H9 (cell line): ENCODE measurements around the gene FBXO38. TPM values are rescaled to one million over a fixed set of nuclear protein-coding genes. Genes with fewer than 3 reads are reported as not detected.

Experiments used
- DNase-seq: peaks from one replicate; pipeline ENCODE4 v3.0.0-alpha.2; 2017
- H2AFZ ChIP-seq: one replicate; pipeline ENCODE4 v1.6.1; 2013; ENCODE audit warnings: mild to moderate bottlenecking, low read length, control low read depth, moderate library complexity
- H2AK5ac ChIP-seq: 2 replicates; pipeline ENCODE4 v1.6.1; 2013; ENCODE audit warnings: low read length, control low read depth, mixed read lengths; ENCODE audit not compliant: insufficient read length
- H2BK120ac ChIP-seq: one replicate; pipeline ENCODE4 v1.6.1; 2013; ENCODE audit warnings: low read depth, mild to moderate bottlenecking, low read length, control low read depth, inconsistent platforms; ENCODE audit not compliant: poor library complexity, severe bottlenecking
- H2BK12ac ChIP-seq: 2 replicates; pipeline ENCODE4 v1.6.1; 2013; ENCODE audit warnings: low read length, control low read depth, mixed read lengths, low read depth; ENCODE audit not compliant: insufficient read length
- H2BK15ac ChIP-seq: 2 replicates; pipeline ENCODE4 v1.6.1; 2013; ENCODE audit warnings: low read depth, low read length, control low read depth
- H2BK20ac ChIP-seq: one replicate; pipeline ENCODE4 v1.6.1; 2013; ENCODE audit warnings: low read depth, mild to moderate bottlenecking, low read length, control low read depth, inconsistent platforms; ENCODE audit not compliant: poor library complexity, severe bottlenecking
- H2BK5ac ChIP-seq: 2 replicates; pipeline ENCODE4 v1.6.1; 2013; ENCODE audit warnings: low read length, control low read depth, mixed read lengths; ENCODE audit not compliant: insufficient read length
- H3K14ac ChIP-seq: 2 replicates; pipeline ENCODE4 v1.6.1; 2013; ENCODE audit warnings: low read length, control low read depth; ENCODE audit not compliant: insufficient read depth
- H3K18ac ChIP-seq: 2 replicates; pipeline ENCODE4 v1.6.1; 2013; ENCODE audit warnings: low read depth, mild to moderate bottlenecking, mixed read lengths, low read length, control low read depth; ENCODE audit not compliant: insufficient read length
- H3K23ac ChIP-seq: 2 replicates; pipeline ENCODE4 v1.6.1; 2013; ENCODE audit warnings: low read length, control low read depth, mixed read lengths, low read depth; ENCODE audit not compliant: insufficient read length
- H3K23me2 ChIP-seq: 2 replicates; pipeline ENCODE4 v1.6.1; 2013; ENCODE audit warnings: low read depth, mild to moderate bottlenecking, mixed read lengths, low read length, control low read depth; ENCODE audit not compliant: insufficient read length, poor library complexity, severe bottlenecking
- H3K27ac ChIP-seq: 2 replicates; pipeline ENCODE4 v1.5.1; 2013; ENCODE audit warnings: low read length, control low read depth, mixed read lengths, low read depth; ENCODE audit not compliant: insufficient read length
- H3K27me3 ChIP-seq: 2 replicates; pipeline ENCODE4 v1.6.1; 2013; ENCODE audit warnings: low read length, control low read depth, inconsistent platforms; ENCODE audit not compliant: insufficient read depth
- H3K4ac ChIP-seq: 2 replicates; pipeline ENCODE4 v1.6.1; 2013; ENCODE audit warnings: low read depth, mild to moderate bottlenecking, control low read depth, inconsistent platforms, low read length, moderate library complexity
- H3K4me1 ChIP-seq: 2 replicates; pipeline ENCODE4 v1.6.1; 2013; ENCODE audit warnings: low read length, control low read depth, inconsistent platforms; ENCODE audit not compliant: insufficient read depth
- H3K4me2 ChIP-seq: 2 replicates; pipeline ENCODE4 v1.6.1; 2013; ENCODE audit warnings: low read length, control low read depth, mixed read lengths; ENCODE audit not compliant: insufficient read length, insufficient read depth
- H3K56ac ChIP-seq: 2 replicates; pipeline ENCODE4 v1.6.1; 2013; ENCODE audit warnings: low read depth, mild to moderate bottlenecking, mixed read lengths, low read length, control low read depth; ENCODE audit not compliant: insufficient read length
- H3K79me1 ChIP-seq: 2 replicates; pipeline ENCODE4 v1.6.1; 2013; ENCODE audit warnings: low read depth, mild to moderate bottlenecking, moderate library complexity, low read length, control low read depth, inconsistent platforms; ENCODE audit not compliant: insufficient read depth, poor library complexity, severe bottlenecking
- H3K79me2 ChIP-seq: 2 replicates; pipeline ENCODE4 v1.6.1; 2013; ENCODE audit warnings: low read length, control low read depth, inconsistent platforms; ENCODE audit not compliant: insufficient read depth
- H3K9ac ChIP-seq: 2 replicates; pipeline ENCODE4 v1.6.1; 2013; ENCODE audit warnings: low read length, control low read depth, mixed read lengths; ENCODE audit not compliant: insufficient read length; ENCODE audit errors: extremely low read depth
- H3K9me3 ChIP-seq: one replicate; pipeline ENCODE4 v1.6.1; 2013; ENCODE audit warnings: low read depth, low read length, inconsistent platforms; ENCODE audit not compliant: control insufficient read depth
- H3T11ph ChIP-seq: one replicate; pipeline ENCODE4 v1.6.1; 2013; ENCODE audit warnings: mild to moderate bottlenecking, low read length, control low read depth, inconsistent platforms
- H4K20me1 ChIP-seq: one replicate; pipeline ENCODE4 v1.6.1; 2013; ENCODE audit not compliant: control insufficient read depth, insufficient read length, insufficient read depth
- H4K5ac ChIP-seq: 2 replicates; pipeline ENCODE4 v1.6.1; 2013; ENCODE audit warnings: low read depth, mild to moderate bottlenecking, mixed read lengths, low read length, control low read depth; ENCODE audit not compliant: insufficient read length
- H4K8ac ChIP-seq: replicated peaks from 2 replicates; pipeline ENCODE4 v1.6.1; 2013; ENCODE audit warnings: low read length, control low read depth, mixed read lengths, low read depth; ENCODE audit not compliant: insufficient read length
- H4K91ac ChIP-seq: 2 replicates; pipeline ENCODE4 v1.6.1; 2013; ENCODE audit warnings: low read depth, mild to moderate bottlenecking, moderate library complexity, mixed read lengths, low read length, control low read depth; ENCODE audit not compliant: insufficient read length
- H3K27ac Mint-ChIP-seq, 3 experiments: 2 replicates in 2 of 3; 3 replicates in 1 of 3; pipeline ENCODE4 v1.8.0; 2020 to 2021; ENCODE audit warnings: mixed read lengths in 3 of 3, mild to moderate bottlenecking in 1 of 3, moderate library complexity in 1 of 3
- H3K27me3 Mint-ChIP-seq: 2 replicates; pipeline ENCODE4 v1.8.0; 2021; ENCODE audit warnings: low read depth, mild to moderate bottlenecking, moderate library complexity, mixed read lengths
- H3K36me3 Mint-ChIP-seq, 3 experiments: 2 replicates in 2 of 3; 3 replicates in 1 of 3; pipeline ENCODE4 v1.8.0; 2020 to 2021; ENCODE audit warnings: low read depth in 3 of 3, mixed read lengths in 3 of 3; ENCODE audit not compliant: insufficient read depth in 1 of 3
- H3K4me1 Mint-ChIP-seq, 2 experiments: 2 replicates each; pipeline ENCODE4 v1.8.0; 2020; ENCODE audit warnings: mixed read lengths in 2 of 2
- H3K4me3 Mint-ChIP-seq, 2 experiments: 2 replicates in 1 of 2; 3 replicates in 1 of 2; pipeline ENCODE4 v1.8.0; 2020 to 2021; ENCODE audit warnings: mild to moderate bottlenecking in 2 of 2, mixed read lengths in 2 of 2, moderate library complexity in 1 of 2
- H3K9me3 Mint-ChIP-seq, 2 experiments: 2 replicates in 1 of 2; 3 replicates in 1 of 2; pipeline ENCODE4 v1.8.0; 2020; ENCODE audit warnings: mild to moderate bottlenecking in 2 of 2, mixed read lengths in 2 of 2, moderate library complexity in 1 of 2
- WGBS: extraction: QIAGEN DNeasy Blood & Tissue Kit; methylation state at CpG from one replicate; pipeline ENCODE4 v1.1.7; 2013; ENCODE audit warnings: missing lambda C conversion rate, low lambda C conversion rate, mixed read lengths; ENCODE audit not compliant: insufficient read length; ENCODE audit errors: extremely low coverage; 5-methylcytosine and 5-hydroxymethylcytosine counted together
- total RNA-seq: library from RNA; stranded (reverse); gene quantifications from 2 replicates; pipeline ENCODE4 v1.2.1, GENCODE V29; 2021
- TF ChIP-seq, protein P1 (sequence below): fragments of 200-600 bp; sonication (generic); conservative IDR thresholded peaks from 3 replicates; pipeline ENCODE4 v1.8.0; 2021; ENCODE audit warnings: antibody characterized with exemption, mild to moderate bottlenecking

Gene FBXO38
- total RNA-seq, 1 experiment from 2014 or later: 34.6 TPM

DNA sequence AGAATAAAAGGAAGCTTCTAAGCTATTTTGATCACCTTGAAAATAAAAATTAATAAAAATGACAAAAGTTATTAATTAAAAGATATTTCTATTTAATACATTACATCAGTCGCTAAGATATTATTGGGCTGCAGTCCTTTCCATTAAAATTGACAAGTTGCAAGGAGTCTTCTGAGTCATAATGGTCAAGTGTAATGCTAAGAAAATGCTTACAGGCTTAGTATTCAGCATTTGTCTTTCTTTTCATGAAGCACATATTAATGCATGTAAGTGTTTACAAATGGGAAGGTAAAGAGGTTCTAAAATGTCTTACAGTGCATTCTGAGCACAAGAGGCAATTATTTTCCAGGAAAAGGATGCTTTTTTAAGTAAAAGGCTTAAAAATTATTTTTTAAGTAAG, 31.1 kb upstream of the FBXO38 start:
- H3K27ac ChIP-seq: no peak overlapping the region
- no peak overlapping the region for H2BK12ac ChIP-seq
- no peak overlapping the region for H2BK5ac ChIP-seq
- no peaks in the 10 kb centered on the region for H3K36me3 Mint-ChIP-seq
- H3K27me3 Mint-ChIP-seq: no peaks in the 10 kb centered on the region
- no peak overlapping the region for H3K56ac ChIP-seq
- no peak overlapping the region for H3K18ac ChIP-seq
- H3K4me2 ChIP-seq: no peak overlapping the region
- no peak overlapping the region for H3K4ac ChIP-seq
- no peak overlapping the region for H4K8ac ChIP-seq
- H3K14ac ChIP-seq: no peak overlapping the region
- H2BK15ac ChIP-seq: no peak overlapping the region
- H3K27me3 ChIP-seq: no peaks in the 10 kb centered on the region
- H3K4me3 Mint-ChIP-seq: no peak overlapping the region
- no peak overlapping the region for H4K91ac ChIP-seq
- no peak overlapping the region for H4K5ac ChIP-seq
- no peaks in the 10 kb centered on the region for H3K9me3 Mint-ChIP-seq
- H2BK120ac ChIP-seq: no peak overlapping the region
- no peak overlapping the region for H3T11ph ChIP-seq
- no peaks in the 10 kb centered on the region for H4K20me1 ChIP-seq
- no peak overlapping the region for H2AK5ac ChIP-seq
- H3K79me2 ChIP-seq: no peaks in the 10 kb centered on the region
- H3K79me1 ChIP-seq: no peaks in the 10 kb centered on the region
- H3K4me1 ChIP-seq: no peaks in the 10 kb centered on the region
- H3K9ac ChIP-seq: no peak overlapping the region
- no peak for DNase-seq
- no peaks in the 10 kb centered on the region for H3K4me1 Mint-ChIP-seq
- H2AFZ ChIP-seq: no peak overlapping the region
- H3K23me2 ChIP-seq: no peaks in the 10 kb centered on the region
- TF ChIP-seq, protein P1, sequence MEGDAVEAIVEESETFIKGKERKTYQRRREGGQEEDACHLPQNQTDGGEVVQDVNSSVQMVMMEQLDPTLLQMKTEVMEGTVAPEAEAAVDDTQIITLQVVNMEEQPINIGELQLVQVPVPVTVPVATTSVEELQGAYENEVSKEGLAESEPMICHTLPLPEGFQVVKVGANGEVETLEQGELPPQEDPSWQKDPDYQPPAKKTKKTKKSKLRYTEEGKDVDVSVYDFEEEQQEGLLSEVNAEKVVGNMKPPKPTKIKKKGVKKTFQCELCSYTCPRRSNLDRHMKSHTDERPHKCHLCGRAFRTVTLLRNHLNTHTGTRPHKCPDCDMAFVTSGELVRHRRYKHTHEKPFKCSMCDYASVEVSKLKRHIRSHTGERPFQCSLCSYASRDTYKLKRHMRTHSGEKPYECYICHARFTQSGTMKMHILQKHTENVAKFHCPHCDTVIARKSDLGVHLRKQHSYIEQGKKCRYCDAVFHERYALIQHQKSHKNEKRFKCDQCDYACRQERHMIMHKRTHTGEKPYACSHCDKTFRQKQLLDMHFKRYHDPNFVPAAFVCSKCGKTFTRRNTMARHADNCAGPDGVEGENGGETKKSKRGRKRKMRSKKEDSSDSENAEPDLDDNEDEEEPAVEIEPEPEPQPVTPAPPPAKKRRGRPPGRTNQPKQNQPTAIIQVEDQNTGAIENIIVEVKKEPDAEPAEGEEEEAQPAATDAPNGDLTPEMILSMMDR: no peak
- H2BK20ac ChIP-seq: no peak overlapping the region
- H3K27ac Mint-ChIP-seq: no peak overlapping the region
- H3K23ac ChIP-seq: no peak overlapping the region
- H3K9me3 ChIP-seq: no peaks in the 10 kb centered on the region
- WGBS: no CpG with 5 or more reads among the region's 1 CpG
